Tibial artery (tissue), 4 donors: ENCODE measurements around the gene CIAO2B.
"Not testable (repeated sequence)": the region's sequence is repeated elsewhere in the genome, so short reads cannot be mapped to it uniquely, and the experiment has no call there.

Source experiments
- DNase-seq, 2 donors: peaks; one replicate each; pipeline ENCODE4 v3.0.0-alpha.2; 2019
- H3K27ac ChIP-seq, 2 donors: fragments of 200-600 bp; sonication (generic) in 1 of 2; 1 replicate in 1 of 2; 2 replicates in 1 of 2; pipeline ENCODE4 v1.5.1; 2018 to 2019; ENCODE audit warnings: mild to moderate bottlenecking in 1 of 2
- H3K27me3 ChIP-seq, 2 donors: fragments of 200-600 bp; sonication (generic) in 1 of 2; one replicate each; pipeline versions ENCODE4 v1.5.1 to v1.6.0; 2016 to 2019
- H3K36me3 ChIP-seq, 3 donors: fragments of 200-600 bp; sonication (generic) in 2 of 3; one replicate each; pipeline ENCODE4 v1.5.1; 2016 to 2019; ENCODE audit warnings: mild to moderate bottlenecking in 2 of 3
- H3K4me1 ChIP-seq, 4 donors: fragments of 200-600 bp; sonication (generic) in 2 of 4; 1 replicate in 3 of 4; 2 replicates in 1 of 4; pipeline ENCODE4 v1.5.1; 2016 to 2019
- H3K4me3 ChIP-seq, 2 donors: fragments of 200-600 bp; sonication (generic) in 1 of 2; 1 replicate in 1 of 2; 2 replicates in 1 of 2; pipeline ENCODE4 v1.5.1; 2018 to 2019; ENCODE audit warnings: mild to moderate bottlenecking in 2 of 2
- H3K9me3 ChIP-seq, 3 donors: fragments of 200-600 bp; sonication (generic) in 1 of 3; one replicate each; pipeline ENCODE4 v1.5.1; 2016 to 2019
- intact Hi-C: fragments of 100-400 bp; cut with DNase I; formaldehyde crosslinking; loops from one replicate; pipeline ENCODE4 v1.15.0; 2023; ENCODE audit warnings: low total_unique reads
- TF ChIP-seq, protein P1 (sequence below), 2 experiments: fragments of 200-600 bp in 1 of 2; fragments of 450-650 bp in 1 of 2; IDR thresholded peaks; one replicate each; pipeline ENCODE4 v1.5.1; 2017 to 2019; ENCODE audit warnings: antibody characterized with exemption in 2 of 2, mild to moderate bottlenecking in 1 of 2, moderate library complexity in 1 of 2

CIAO2B gene

DNA sequence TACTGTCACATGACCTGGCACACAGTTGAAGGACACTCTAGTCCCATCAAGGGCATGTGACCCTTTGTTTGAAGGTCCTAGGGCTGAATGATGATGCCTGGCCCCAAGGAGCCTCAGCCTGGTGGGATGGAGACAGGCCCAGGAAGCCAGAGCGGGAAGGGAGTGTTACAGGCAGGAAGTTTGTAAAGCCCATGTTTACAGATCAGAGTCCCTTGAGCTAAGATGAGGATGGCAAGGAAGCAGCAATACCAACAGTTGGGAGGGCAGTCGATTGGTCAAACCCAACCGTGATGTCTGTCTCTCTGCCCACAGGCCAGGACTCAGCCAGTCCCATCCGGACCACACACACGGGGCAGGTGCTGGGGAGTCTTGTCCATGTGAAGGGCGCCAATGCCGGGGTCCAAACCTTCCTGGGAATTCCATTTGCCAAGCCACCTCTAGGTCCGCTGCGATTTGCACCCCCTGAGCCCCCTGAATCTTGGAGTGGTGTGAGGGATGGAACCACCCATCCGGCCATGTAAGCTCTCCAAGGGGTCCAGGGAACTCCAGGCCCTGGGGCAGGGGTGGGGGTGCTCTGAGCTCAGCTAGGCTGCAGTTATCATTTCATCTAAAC lies 3.6 kb upstream of the CIAO2B start:
- Histone ChIP-seq H3K4me1 (peaks cover 4 to 35% (median 28%) of the 10 kb centered on the region in 4 donors), H3K9me3 (no peaks in the 10 kb centered on the region), H3K27me3 (no peaks in the 10 kb centered on the region), H3K4me3 (no peak overlapping the region), H3K27ac (no peak overlapping the region), H3K36me3 (peaks cover 25 to 60% (median 49%) of the 10 kb centered on the region in 3 donors)
- intact Hi-C loops, result no loop called here
- no peak for DNase-seq
- TF ChIP-seq, protein P1, sequence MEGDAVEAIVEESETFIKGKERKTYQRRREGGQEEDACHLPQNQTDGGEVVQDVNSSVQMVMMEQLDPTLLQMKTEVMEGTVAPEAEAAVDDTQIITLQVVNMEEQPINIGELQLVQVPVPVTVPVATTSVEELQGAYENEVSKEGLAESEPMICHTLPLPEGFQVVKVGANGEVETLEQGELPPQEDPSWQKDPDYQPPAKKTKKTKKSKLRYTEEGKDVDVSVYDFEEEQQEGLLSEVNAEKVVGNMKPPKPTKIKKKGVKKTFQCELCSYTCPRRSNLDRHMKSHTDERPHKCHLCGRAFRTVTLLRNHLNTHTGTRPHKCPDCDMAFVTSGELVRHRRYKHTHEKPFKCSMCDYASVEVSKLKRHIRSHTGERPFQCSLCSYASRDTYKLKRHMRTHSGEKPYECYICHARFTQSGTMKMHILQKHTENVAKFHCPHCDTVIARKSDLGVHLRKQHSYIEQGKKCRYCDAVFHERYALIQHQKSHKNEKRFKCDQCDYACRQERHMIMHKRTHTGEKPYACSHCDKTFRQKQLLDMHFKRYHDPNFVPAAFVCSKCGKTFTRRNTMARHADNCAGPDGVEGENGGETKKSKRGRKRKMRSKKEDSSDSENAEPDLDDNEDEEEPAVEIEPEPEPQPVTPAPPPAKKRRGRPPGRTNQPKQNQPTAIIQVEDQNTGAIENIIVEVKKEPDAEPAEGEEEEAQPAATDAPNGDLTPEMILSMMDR (IDR thresholded peaks at IDR 0.05), result no peak

DNA sequence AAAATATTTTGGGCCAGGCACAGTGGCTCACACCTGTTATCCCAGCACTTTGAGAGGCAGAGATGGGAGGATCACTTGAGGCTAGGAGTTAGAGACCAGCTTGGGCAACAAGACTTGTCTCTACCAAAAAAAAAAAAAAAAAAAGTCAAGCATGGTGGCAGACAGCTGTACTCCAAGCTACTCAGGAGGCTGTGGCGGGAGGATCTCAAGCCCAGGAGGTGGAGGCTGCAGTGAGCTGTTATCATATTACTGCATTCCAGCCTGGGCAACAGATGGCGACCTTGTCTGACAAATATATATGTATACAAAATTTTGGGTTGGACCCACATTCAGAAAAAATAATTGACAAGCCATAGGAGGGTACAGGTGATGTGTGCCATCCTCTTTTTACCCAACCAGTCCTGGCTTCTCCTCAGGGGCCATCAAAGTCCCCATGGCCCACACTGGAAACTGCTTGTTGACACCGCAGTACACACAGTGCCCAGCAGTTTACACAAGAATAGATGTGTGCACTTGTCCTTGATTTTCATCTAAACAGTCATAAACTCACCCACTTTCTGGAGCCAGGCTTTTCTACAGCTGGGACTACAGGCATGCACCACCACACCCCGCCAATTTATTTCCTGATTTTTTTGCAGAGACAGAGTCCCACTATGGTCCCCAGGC lies 2.8 kb upstream of the CIAO2B start:
- no peaks in the 10 kb centered on the region for H3K9me3 ChIP-seq
- no peak overlapping the region for H3K4me3 ChIP-seq
- peaks cover 4 to 43% (median 35%) of the 10 kb centered on the region in 4 donors for H3K4me1 ChIP-seq
- H3K27me3 ChIP-seq, result no peaks in the 10 kb centered on the region
- TF ChIP-seq, protein P1 (IDR thresholded peaks at IDR 0.05), result no peak
- no peak overlapping the region for H3K27ac ChIP-seq
- intact Hi-C loops, result no loop called here
- H3K36me3 ChIP-seq, result peaks cover 19 to 60% (median 42%) of the 10 kb centered on the region in 3 donors
- DNase-seq, result no peak

DNA sequence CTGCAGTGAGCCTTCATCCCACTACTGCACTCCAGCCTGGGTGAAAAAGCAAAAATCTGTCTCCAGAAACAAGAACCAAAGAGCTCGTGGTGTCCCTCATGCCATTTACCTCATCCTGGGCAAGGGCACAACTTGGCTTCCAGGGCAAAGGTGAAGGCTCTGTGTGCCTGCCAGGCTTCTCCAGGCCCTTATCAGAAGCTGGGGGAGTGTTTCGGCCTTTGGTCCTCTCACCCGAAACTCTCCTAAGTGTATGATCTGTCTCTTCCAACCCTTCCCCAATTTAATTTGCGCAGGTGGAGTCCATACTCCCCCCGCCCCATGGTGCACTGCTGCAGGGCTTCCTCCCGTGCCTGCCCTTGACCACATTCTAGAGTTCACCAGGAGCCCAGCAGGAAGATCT lies 2.3 kb upstream of the CIAO2B start:
- TF ChIP-seq, protein P1 (IDR thresholded peaks at IDR 0.05), result no peak
- Histone ChIP-seq H3K27me3 (no peaks in the 10 kb centered on the region), H3K9me3 (no peaks in the 10 kb centered on the region), H3K4me1 (peaks cover 4 to 45% (median 35%) of the 10 kb centered on the region in 4 donors), H3K36me3 (peaks cover 14 to 60% (median 37%) of the 10 kb centered on the region in 3 donors), H3K27ac (no peak overlapping the region), H3K4me3 (no peak overlapping the region)
- no peak for DNase-seq
- intact Hi-C loops, result no loop called here

DNA sequence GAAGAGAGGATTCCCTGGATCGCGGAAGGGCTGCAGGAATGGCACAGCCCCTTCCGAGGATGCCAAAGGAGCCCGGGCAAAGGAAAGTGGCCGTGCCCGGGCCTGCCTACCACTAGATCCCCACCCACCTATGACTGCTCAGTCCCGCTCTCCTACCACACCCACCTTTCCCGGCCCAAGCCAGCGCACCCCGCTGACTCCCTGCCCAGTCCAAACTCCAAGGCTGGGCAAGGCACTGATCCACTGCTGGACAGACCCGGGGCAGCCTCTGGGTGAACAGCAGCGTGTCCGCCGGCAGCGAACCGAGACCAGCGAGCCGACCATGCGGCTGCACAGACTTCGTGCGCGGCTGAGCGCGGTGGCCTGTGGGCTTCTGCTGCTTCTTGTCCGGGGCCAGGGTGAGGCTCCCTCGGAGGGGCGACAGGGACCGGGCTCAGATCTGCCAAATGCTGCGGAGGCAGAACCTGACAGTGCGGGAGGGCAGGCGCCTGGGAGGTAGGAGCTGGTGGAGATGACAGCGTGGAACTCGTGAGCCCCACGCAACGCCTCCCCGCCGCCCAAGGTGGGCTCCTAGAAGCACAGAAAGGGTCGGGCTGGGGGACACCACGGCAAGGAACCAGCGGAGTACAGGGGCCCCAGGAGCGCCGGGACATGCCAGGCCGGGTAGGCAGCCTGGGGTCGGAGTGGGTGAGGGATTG lies 1.3 kb upstream of the CIAO2B start, which contains the start of gene CES2:
TSS of gene CES2 (plus strand) at position 203 of the 698 bp plus-strand sequence. CDS start at position 323, 120 bp downstream.
- no peaks in the 10 kb centered on the region for H3K9me3 ChIP-seq
- peak within 1 kb of the TSS; percentile 95 to 97 for H3K4me3 ChIP-seq
- H3K36me3 ChIP-seq, result peaks cover 4 to 59% (median 27%) of the 10 kb centered on the region in 3 donors
- no peaks in the 10 kb centered on the region for H3K27me3 ChIP-seq
- intact Hi-C loops, result loop anchor here (2.0 kb wide), 1 partner anchor 41 kb away; no protein-coding TSS in a partner anchor
- peaks cover 4 to 45% (median 35%) of the 10 kb centered on the region in 4 donors for H3K4me1 ChIP-seq
- DNase-seq, result peak in 1 of 2 donors; percentile 85
- TF ChIP-seq, protein P1 (IDR thresholded peaks at IDR 0.05), result no peak
- peak within 1 kb of the TSS; percentile 95 to 97 for H3K27ac ChIP-seq

DNA sequence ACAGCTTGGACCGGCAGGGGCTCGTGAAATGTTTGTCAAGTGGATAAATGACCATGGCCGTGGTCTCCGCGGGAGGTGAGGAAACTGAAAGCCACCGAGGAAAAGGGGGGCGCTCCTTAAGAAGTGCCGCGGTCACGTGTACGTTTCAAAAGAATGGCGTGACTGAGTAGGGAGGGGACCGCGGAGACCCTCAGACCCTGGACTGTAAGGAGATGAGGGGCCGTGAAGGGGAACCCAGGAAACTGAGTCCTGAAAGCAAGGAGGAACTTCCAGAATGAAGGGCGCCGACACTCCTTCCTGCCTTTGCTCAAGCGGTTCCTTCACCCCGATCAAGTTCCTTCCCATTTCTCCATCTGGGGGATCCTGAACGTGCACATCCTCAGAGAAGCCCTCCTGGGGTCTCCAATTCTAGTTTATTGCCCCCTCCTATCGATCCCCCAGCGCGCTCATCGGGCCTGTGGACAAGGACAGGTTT lies 674 bp upstream of the CIAO2B start:
- not testable (repeated sequence) for DNase-seq, H3K9me3 ChIP-seq, H3K27me3 ChIP-seq
- H3K4me1 ChIP-seq, result peaks cover 4 to 45% (median 35%) of the 10 kb centered on the region in 4 donors
- H3K36me3 ChIP-seq, result peaks cover 0 to 53% (median 21%) of the 10 kb centered on the region in 3 donors
- peak overlapping the region; percentile 95 to 97 for H3K4me3 ChIP-seq
- peak overlapping the region; percentile 95 to 97 for H3K27ac ChIP-seq
- intact Hi-C loops, result loop anchor here (2.0 kb wide), 1 partner anchor 40 kb away; no protein-coding TSS in a partner anchor
